Suppressor macrophage treated with lipopolysaccharide for 4 hours (primary cell): Measurements from ENCODE around the gene BCL2.
"Not testable (repeated sequence)": the region's sequence is repeated elsewhere in the genome, so short reads cannot be mapped to it uniquely, and the experiment has no call there.

ENCODE experiments used
- DNase-seq: peaks from one replicate; pipeline ENCODE4 v3.0.0-alpha.2; 2020

Gene BCL2

DNA sequence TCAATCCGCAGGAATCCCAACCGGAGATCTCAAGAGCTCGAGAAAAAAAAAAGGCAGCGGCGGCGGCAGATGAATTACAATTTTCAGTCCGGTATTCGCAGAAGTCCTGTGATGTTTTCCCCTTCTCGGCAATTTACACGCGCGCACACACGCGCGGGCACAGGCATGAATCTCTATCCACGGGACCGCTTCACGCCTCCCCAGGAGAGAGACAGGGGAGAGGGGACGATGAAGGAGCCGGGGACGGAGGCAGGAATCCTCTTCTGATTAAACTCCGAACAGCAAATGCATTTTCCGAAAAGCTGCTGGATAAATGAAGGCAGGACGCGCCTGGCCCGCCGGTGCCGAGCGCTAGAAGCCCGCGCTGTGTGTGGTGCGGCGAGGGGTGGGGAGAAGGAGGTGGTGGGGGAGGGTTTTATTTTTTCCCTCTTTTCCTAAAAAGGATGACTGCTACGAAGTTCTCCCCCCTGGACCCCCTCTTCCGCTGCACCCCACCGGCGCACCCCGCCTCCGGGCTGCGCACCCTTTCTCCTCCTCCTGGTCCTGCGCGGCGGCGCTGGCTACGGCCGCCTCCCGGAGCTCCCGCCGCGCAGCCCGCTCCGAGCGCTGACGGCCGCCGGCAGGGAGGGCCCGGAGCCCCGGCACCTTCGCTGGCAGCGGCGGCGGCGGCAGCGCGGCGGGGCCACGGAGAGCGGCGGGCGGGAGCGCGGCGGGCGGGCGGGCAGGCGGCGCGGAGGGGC, at the start of gene BCL2:
TSS of gene BCL2 (minus strand) at position 387 of the 740 bp plus-strand sequence.
- peak; percentile 44 for DNase-seq

DNA sequence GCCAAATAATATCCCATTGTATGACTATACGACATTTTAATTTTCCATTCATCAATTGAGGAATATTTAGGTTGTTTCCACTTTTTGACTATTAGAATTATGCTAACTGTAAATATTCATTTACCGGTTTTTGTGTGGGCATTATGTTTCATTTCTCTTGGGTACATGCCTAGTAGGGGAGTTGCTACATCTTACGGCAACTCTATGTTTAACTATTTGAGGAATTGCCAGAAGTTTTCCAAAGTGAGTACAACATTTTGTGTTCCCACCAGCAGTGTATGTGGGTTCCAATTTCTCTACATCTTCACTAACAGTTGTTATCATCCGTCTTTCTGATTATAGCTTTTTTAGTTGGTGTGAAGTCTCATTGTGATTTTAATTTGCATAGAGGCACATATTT, 49.0 kb upstream of the BCL2 start:
- no peak for DNase-seq

DNA sequence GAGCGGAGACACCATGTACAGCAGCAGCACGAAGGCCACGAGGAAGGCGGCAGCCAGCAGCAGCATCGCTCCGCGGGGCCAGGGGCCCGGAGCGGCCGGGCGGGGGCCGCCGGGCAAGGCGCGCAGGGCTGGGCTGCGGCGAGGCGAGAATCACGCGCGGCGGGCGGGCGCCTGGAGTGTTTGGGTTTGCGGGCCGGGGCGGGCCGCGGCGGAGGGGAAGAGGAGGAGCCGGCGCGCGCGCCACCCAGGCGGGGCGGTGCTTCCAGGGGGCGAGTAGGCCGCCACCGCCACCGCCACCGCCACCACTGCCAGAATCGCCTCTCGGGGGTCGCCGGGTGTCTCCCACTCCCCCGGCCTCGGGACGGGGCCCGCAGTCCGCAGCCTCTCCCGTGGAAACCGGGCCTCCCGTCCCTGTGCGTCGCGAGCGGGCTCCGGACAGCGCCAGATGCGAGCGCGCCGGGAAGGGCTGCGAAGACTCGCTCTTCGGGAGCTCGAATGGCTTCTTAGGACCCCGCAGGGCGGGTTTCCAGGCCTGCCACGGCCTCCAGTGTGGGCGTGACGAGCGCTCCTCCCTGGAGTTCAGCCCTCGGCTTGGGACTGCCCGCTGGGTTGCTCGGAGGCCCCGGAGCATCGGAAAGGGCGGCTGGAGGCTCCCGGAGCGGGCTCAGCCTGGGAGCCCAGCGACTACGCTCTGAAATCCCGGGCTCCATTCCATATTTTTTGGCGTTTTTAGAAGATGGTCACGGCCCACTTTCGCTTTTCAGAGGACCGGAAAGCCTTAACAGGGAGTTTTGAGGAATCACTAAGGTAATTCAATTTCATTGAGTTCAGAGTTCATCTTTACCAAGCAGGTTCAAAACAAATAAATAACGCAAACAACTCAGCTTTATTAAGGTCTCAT, 47.7 kb upstream of the BCL2 start, which contains the start of gene KDSR:
TSS of gene KDSR (minus strand) at position 154 of the 901 bp plus-strand sequence. CDS start at position 66, 88 bp downstream.
- DNase-seq: peak; percentile 97

DNA sequence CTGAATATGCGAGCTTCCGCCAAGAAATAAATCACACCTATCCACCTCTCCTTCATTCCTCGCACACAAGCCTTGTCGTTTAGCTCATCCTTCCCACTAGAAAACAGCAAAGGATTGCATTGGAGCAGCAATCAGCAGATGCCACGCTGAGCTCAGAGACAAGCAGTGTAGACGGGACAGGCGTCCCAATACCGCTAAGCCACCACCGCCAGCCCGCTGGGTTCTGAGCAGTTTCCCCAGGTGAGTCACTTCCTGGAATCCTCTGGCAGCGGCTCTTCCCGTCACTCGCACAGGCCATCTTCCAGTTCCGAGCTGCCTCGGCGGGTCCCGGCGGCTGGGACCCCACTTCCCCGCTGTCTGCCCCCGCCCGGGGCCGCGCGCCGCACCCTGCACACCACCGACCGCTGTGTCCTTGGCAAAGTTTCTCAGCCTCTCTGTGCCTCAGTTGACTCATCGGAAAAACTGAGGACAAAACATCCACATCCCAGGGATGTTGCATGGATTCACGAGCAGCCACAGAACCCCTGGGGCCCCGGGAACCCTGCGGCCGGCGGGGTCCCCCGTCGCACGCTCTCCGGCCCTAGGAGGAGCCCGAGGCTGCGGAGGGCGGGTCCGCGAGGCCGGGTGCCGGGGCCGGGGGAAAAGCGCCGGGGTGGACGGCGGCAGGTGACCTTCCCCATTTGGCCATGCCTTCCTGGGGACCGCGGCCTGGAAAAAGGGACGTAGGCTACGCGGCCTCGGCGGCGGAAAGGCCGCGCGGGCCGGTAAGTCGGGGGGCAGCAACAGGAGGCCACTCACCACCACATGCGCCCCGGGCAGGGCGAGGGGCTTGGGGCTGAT, 46.9 kb upstream of the BCL2 start:
- DNase-seq: peak; percentile 66

DNA sequence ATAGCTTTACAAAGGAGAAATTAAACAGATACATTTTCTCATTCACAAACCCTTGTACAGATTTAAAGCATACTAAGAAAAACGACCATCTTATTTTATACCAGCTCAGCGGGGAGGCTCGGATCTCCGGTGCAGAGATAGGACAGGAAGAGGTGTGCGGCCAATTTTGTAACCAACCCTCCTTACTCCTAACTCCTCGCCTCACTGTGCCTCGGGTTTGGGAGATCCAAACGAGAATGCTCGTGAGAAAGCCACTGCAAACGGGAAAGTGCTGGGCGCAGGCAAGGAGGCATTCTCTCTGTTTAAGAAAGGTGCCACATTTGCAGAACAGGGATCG, 46.3 kb upstream of the BCL2 start:
- DNase-seq: no peak

DNA sequence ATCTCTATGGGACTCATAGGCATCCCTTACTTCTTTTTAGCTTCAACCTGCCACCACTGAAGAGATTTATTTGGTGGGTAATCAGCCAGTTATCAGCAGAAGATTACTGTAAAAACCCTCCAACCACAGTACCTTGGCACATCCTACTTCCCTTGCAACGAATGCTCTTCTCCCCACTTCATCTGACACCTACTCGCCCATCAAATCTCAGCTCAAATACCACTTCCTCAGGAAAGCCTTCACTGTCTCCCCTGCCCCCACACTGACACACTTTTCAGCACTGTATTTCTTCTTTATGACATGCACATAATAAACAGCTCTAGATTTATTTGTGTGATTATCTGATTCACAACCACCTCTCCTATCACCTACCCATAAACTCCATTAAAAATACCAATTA, 44.4 kb upstream of the BCL2 start:
- DNase-seq: no peak

DNA sequence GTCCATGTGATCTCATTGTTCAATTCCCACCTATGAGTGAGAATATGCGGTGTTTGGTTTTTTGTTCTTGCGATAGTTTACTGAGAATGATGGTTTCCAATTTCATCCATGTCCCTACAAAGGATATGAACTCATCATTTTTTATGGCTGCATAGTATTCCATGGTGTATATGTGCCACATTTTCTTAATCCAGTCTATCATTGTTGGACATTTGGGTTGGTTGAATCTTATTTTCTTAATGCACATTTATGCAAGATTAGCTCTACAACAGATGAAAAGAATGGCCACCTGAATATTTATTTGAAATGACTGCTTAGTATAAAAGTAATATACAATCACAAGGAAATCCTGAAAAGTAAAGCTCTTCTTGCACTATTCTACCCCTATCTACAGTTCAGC, 43.9 kb upstream of the BCL2 start:
- DNase-seq: not testable (repeated sequence)

DNA sequence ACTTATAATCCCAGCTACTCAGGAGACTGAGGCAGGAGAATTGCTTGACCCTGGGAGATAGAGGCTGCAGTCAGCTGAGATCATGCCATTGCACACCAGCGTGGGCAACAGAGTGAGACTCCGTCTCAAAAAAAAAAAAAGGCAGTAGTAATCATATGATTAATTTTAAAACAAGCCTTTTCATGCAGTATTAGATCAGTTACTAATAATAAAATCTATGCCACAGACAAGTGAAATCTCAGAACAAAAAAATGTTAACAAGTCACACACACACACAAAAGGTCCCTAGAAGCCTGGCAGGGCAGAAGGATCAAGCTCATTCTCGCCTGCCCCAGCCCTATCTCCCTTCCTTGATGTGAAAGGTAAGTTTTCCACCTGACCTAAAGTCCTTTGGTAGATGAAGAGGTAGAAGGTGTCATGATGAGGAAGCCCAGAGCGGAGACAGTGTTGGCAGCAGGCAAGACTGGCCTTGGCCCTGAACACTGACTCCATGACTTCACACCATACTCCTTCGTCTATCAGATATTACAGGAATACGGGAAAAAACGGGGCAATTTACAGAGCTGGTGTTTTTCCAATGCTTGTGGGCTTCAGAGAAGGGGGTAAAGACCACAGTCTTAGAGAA, 36.8 kb upstream of the BCL2 start:
- DNase-seq: no peak

DNA sequence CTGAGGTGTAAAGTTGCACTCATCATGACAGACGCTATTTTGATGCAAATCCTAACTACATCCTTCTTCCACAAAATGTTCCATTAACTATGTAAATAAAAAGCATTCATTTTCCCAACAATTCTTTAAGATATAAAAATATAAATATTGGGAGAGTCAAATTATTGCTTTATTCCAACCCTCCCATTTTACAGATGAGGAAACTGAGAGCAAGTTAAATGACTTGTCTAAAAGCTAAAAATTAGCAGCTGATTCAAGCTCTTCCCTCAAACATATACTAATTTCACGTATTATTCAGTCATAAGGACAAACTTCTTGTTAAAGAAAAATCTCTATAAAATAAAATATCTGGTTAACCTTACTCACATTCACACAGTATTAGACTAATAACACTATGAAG, 30.7 kb upstream of the BCL2 start:
- no peak for DNase-seq

DNA sequence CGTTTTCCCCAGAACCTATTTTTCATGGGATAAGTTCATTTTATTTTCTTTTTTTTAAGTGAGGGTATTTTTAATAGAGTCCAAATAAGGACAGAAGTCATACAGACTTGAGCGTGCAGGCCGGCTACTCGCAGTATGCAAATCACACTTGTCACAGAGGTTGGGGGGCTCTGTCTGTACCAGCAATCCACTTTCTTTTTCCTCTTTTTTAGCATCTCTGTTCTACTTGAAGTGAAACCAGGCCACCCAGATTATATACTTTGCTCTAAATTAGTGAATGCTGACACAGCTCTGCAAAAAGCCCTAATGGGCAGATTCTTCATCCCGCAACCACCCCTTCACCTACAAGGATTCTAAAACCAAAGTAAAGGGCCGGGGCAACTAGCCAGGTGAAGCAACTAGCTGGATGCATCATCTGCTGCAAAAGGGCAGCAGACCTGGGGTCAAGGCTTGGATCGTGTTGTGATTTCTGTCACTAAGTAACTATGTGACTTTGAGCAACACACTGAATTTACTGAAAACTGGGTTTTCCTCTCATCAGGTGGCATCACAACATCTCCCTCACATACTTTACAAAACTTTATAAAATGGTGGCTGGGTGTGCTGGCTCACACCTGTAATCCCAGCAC, 29.1 kb upstream of the BCL2 start:
- DNase-seq: no peak

DNA sequence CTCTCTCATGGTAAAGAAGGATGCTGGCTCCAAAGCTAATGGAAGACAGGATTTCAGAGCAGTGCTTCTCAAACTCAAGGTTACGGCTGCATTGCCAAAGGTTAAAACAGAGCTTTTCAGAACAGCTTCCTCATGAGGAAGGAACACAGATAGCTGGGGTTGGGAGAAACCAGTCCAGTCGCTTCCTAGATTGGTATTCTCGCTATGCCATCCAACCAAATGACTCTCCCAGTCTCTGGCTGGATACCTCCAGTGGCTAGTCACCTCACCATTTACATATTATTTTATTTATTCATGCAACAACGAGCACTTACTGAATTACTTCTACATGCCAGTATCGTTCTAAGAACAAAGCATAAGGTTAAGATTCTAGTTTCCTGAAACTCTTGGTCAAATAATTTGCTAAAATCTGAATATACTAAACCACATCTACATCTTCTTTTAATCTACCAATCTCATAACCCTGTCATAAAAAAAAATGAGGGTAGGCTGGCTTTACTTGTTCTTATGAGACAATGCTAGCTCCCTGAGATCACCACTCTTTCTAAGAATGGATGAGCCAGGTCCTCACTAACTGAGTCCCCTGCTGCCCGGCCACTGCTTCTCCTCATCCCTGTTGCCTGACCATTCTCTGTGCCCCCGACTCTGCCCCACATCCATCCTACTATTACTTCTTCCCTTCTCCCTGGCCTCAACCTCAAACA, 27.1 kb upstream of the BCL2 start:
- DNase-seq: no peak

DNA sequence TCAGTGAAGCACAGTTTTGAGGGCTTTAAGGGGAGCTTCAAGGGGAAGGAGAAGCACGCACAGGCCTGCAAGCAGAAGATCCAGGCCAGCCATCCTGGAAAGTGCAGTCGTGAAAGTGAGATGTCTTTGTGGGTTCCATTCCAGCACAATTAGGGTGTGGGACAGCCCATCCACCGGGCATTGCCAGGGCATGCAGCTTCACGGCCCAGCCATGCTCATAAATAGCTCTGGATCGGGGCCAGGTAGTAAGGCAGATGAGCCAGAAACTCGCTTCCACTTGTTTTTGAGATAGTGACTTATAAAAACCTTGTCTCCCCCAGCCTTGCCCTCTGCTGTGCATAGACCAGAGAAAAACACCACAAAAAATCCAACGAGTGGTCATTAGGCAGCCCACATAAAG, 26.5 kb upstream of the BCL2 start:
- DNase-seq: no peak

DNA sequence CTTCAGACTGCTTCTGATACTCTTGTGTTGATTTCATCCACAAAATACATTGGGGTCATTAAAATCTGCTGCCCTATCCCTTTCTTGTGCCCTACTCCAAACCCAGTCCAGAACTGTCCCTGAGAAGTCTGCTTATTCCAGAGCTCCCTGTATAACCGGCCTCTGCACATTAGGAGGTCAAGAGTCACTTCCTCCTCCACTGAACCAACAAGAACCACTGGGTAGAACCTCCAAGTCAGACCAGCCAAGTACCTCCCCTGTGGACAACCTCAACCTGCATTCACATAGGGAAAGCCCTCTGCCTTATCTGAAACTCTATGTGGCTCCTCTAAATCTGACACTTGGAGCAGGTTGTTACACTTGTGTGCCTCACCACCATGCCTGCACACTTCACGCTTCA, 25.3 kb upstream of the BCL2 start:
- DNase-seq: no peak

DNA sequence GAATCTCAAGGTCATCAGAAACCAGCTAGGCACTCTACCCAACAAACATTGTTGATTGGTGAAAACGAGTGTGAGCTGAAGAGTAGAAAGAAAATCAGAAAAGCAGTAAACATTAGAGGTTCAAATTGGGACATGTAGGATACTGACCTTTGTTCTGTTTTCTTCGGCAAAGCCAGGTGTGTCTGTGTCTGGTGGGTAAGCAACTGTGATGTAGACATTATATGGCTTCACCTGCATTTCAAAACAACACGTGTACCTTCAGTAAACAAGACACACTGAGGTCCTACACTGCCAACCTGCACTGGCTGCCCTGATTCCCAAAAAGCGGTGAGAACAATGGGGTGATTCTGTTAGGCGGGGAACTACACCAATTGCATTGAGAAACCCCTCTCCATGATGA, 24.7 kb upstream of the BCL2 start:
- DNase-seq: no peak

DNA sequence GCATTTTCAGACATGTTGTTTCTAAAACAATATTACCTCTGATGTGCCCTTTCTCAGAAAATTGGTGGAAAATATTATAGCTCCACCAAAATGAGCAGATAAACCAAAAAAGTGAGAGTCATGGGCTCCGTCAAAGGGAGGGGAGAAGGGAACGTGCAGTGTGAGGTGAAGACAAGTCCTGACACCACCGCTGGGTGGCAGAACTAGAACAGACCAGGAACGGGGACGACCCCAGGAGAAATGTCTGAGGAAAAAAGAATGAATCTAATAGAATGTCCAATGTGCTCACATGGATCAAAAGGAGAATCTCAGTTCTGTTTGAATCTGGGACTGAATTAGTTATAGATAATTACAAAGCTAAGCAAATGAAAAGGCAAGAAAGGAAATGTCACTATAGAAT, 22.6 kb upstream of the BCL2 start:
- peak; percentile 25 for DNase-seq

DNA sequence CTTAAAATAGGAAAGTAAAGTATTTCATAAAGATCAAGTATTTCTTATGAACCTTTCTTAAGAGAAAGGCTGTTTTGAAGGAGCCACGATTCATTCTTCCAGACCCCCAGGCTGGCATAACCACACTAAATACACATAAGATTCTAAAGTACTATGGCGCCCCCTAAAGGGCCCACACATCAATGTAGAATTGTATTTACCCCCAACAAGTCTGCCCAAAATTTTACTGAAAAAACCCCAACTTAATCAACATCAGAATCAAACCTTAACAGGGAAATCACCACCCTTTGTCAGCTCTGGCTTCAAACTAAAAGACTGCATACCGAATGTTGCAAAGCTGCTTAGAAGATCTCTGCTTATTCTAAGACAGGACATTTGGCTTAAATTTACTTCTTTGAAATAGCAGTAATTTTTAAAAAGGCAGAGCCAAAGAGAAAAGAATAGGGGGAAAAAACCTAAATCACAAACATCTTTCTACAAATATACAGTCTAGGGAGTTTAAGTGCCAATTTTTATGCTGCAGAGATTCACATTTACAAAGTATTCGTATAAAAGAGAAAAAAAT, 20.4 kb upstream of the BCL2 start:
- peak; percentile 63 for DNase-seq

DNA sequence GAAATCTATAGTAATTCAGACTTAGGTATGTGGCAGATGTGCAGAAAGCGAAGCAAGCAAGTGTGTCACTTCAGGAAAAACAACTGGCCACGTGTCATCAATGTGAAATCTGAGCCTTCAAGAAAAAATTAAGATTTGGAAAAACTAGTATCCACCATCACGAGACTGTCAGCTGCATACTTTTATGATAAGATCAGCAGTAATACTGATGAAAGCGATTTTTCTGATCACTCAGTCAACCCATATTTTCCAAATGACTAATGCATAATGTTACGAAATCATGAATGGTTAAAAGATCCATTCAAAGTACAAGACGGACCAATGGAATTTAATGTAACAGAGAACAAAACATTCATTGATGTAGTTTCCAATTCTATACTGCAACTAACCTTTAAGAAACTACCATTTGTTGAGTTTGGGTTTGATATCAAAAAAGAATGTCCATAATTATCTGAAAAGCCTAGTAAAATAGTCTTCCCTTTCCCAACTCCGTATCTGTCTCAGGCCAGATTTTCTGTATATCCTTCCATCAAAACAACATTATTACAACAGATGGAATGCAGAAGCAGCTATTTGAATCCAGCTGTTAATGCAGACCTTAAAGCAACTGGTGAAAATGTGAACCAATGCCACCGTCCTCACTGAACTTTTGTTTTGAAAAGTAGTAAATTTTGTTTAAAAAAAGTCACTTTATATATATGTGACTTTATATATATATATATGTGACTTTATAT, 17.0 kb upstream of the BCL2 start:
- DNase-seq: peak; percentile 17

DNA sequence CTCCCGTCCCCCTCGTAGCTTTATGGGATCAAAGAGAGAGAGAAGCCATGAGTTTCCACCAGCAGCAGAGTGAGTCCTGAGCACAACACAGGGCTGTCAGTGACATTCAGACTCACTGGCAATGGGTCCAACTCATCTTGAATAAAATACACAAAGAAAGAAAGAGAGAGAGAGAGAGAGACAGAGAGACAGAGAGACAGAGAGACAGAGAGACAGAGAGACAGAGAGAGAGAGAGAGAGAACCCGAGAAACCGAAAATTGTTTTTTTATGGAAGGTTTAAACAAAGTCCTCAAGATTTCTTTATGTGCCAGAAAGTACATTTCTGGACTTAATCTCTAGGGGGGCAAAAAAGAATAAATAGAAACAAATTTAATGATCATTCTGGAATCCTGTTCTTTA, 11.5 kb upstream of the BCL2 start:
- no peak for DNase-seq

DNA sequence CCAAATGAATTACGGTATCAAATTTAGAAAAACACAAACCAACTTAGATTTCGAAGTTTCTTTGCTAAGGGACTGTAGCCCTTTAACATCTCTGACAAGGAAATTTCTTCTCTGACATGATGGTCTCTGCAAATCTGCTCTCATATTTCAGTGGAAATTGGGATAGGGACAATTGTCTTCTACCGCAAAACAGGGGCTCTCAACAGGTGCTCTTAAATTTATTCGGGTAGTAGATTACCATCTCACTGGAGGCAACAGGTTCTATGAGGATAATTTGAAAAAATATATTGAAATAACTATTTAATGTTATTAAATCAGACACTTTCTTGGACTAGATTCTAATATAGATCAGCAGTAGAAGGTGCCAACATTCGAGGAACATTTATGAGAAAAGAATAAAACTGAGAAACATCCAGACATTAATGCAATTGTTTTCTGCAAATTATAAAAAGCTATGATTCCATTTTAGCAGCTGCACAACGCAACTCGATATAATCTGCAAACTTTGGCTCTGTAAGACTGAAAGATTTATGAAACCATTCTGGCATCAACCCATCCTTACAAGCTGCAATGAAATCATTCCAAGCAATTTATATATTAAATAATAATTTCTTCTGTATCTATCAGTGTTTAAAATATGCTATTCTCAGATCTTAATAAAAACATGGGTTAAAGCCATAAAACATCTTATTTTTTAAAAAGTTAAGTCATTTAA, 10.0 kb upstream of the BCL2 start:
- DNase-seq: no peak

DNA sequence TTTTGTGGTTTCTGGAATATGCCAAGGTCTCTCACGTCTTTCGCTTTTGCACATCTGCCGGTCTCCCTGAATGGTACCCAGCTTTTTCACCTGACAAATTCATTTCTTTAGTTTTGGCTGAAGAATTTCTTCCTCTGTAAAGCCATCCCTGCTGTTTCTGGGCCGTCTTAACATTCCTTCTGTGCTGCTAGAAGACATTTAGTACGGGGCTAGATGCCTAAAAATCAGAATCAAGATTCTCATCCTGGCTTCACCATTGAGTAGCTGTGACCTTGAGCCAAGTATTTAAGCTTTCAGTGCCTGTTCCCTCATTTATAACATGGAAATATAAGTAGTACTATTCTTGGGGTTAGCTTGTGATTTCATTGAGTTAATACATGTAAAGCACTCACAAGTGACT, 6.4 kb upstream of the BCL2 start:
- no peak for DNase-seq
